MM.1S (cell line): ENCODE data around the gene KCNQ5.

Experiments used
- DNase-seq: peaks from one replicate; pipeline ENCODE4 v3.0.0-alpha.2; 2015
- H2AFZ ChIP-seq: fragments of 300-600 bp; sonication (generic); 2 replicates; pipeline ENCODE4 v1.6.0; 2016; ENCODE audit warnings: antibody characterized with exemption, low read length
- H3F3A ChIP-seq: fragments of 300-600 bp; sonication (generic); 2 replicates; pipeline ENCODE4 v1.6.1; 2016; ENCODE audit warnings: mild to moderate bottlenecking, antibody characterized with exemption, low read length, moderate library complexity, mixed read lengths; ENCODE audit not compliant: insufficient read depth
- H3K27ac ChIP-seq: fragments of 300-600 bp; sonication (generic); 2 replicates; pipeline ENCODE4 v1.5.1; 2016; ENCODE audit warnings: mild to moderate bottlenecking, low read length
- H3K27me3 ChIP-seq: fragments of 300-600 bp; sonication (generic); replicated peaks from 2 replicates; pipeline ENCODE4 v1.6.0; 2016; ENCODE audit warnings: low read length; ENCODE audit not compliant: insufficient read depth
- H3K36me3 ChIP-seq: fragments of 300-600 bp; sonication (generic); replicated peaks from 2 replicates; pipeline ENCODE4 v1.6.1; 2016; ENCODE audit warnings: mild to moderate bottlenecking, low read length, mixed read lengths; ENCODE audit not compliant: insufficient read depth
- H3K4me1 ChIP-seq: fragments of 300-600 bp; sonication (generic); 2 replicates; pipeline ENCODE4 v1.6.1; 2016; ENCODE audit warnings: low read length, mixed read lengths
- H3K4me2 ChIP-seq: fragments of 300-600 bp; sonication (generic); 2 replicates; pipeline ENCODE4 v1.6.0; 2016; ENCODE audit warnings: low read depth, low read length
- H3K4me3 ChIP-seq: fragments of 300-600 bp; sonication (generic); 2 replicates; pipeline ENCODE4 v1.5.1; 2016; ENCODE audit warnings: low read length, mixed read lengths
- H3K79me2 ChIP-seq: fragments of 300-600 bp; sonication (generic); 2 replicates; pipeline ENCODE4 v1.6.1; 2016; ENCODE audit warnings: mixed run types, low read length, mixed read lengths
- H3K9ac ChIP-seq: fragments of 300-600 bp; sonication (generic); 2 replicates; pipeline ENCODE4 v1.6.1; 2016; ENCODE audit warnings: low read length, mixed read lengths
- H3K9me2 ChIP-seq: fragments of 300-600 bp; sonication (generic); replicated peaks from 2 replicates; pipeline ENCODE4 v1.6.1; 2016; ENCODE audit warnings: mild to moderate bottlenecking, low read length, mixed read lengths; ENCODE audit not compliant: insufficient read depth
- H3K9me3 ChIP-seq: fragments of 300-600 bp; sonication (generic); replicated peaks from 2 replicates; pipeline ENCODE4 v1.6.1; 2016; ENCODE audit warnings: mild to moderate bottlenecking, low read length, mixed read lengths; ENCODE audit not compliant: insufficient read depth
- H4K20me1 ChIP-seq: fragments of 300-600 bp; sonication (generic); 2 replicates; pipeline ENCODE4 v1.6.1; 2016; ENCODE audit warnings: mild to moderate bottlenecking, low read length, moderate library complexity, mixed read lengths; ENCODE audit not compliant: insufficient read depth
- EZH2 ChIP-seq: fragments of 300-600 bp; sonication (generic); optimal IDR thresholded peaks from 2 replicates; pipeline ENCODE3; 2017; ENCODE audit warnings: low read depth, mild to moderate bottlenecking, antibody characterized with exemption, low read length, mixed read lengths
- EZH2phosphoT487 ChIP-seq: fragments of 300-600 bp; sonication (generic); IDR thresholded peaks from 2 replicates; pipeline ENCODE4 v1.6.1; 2018; ENCODE audit warnings: antibody characterized with exemption, low read length
- TF ChIP-seq, protein P1 (sequence below): fragments of 300-600 bp; sonication (generic); IDR thresholded peaks from 2 replicates; pipeline ENCODE4 v1.5.1; 2016; ENCODE audit warnings: antibody characterized with exemption, low read length, mixed read lengths

The KCNQ5 gene

DNA sequence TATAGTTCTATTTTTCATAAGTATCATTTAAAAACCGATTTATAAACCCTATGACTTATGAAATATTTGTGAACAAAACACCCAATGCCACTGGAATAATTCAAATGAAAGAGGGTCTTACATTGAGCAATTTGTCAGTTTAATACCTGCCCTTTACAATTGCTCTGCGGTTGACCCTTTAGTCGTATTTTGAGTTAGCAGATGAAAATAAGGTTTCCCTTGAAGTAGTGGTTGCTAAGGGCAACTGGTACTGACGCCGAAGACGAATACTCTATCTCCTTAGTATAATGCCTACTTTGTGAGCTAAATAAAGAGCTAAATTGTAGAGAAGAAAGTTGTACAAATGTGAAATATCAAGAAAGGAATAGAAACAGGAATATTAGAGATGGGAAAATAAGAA is 69.4 kb downstream of the KCNQ5 start:
- no peak for DNase-seq
- no peaks in the 10 kb centered on the region for H4K20me1 ChIP-seq
- H3K9me3 ChIP-seq = no peaks in the 10 kb centered on the region
- peaks cover 41% of the 10 kb centered on the region for H3K79me2 ChIP-seq
- H2AFZ ChIP-seq = no peak overlapping the region
- peaks cover 18% of the 10 kb centered on the region for H3F3A ChIP-seq
- no peaks in the 10 kb centered on the region for H3K9me2 ChIP-seq
- peaks cover 18% of the 10 kb centered on the region for H3K4me1 ChIP-seq
- H3K27me3 ChIP-seq = no peaks in the 10 kb centered on the region
- TF ChIP-seq EZH2phosphoT487 (no peak), EZH2 (no peak)
- H3K4me2 ChIP-seq = no peak overlapping the region
- no peak overlapping the region for H3K4me3 ChIP-seq
- H3K36me3 ChIP-seq = no peaks in the 10 kb centered on the region
- H3K27ac ChIP-seq = no peak overlapping the region
- H3K9ac ChIP-seq = no peak overlapping the region

GRCh38 chr6:72696055-72696454 is 74.2 kb downstream of the KCNQ5 start:
- Histone ChIP-seq H3K27ac (no peak overlapping the region), H3K36me3 (no peaks in the 10 kb centered on the region), H3K79me2 (peaks cover 17% of the 10 kb centered on the region)

GRCh38 chr6:72699159-72699558 is 77.3 kb downstream of the KCNQ5 start:
- TF ChIP-seq EZH2 (no peak), EZH2phosphoT487 (no peak)
- TF ChIP-seq, protein P1, sequence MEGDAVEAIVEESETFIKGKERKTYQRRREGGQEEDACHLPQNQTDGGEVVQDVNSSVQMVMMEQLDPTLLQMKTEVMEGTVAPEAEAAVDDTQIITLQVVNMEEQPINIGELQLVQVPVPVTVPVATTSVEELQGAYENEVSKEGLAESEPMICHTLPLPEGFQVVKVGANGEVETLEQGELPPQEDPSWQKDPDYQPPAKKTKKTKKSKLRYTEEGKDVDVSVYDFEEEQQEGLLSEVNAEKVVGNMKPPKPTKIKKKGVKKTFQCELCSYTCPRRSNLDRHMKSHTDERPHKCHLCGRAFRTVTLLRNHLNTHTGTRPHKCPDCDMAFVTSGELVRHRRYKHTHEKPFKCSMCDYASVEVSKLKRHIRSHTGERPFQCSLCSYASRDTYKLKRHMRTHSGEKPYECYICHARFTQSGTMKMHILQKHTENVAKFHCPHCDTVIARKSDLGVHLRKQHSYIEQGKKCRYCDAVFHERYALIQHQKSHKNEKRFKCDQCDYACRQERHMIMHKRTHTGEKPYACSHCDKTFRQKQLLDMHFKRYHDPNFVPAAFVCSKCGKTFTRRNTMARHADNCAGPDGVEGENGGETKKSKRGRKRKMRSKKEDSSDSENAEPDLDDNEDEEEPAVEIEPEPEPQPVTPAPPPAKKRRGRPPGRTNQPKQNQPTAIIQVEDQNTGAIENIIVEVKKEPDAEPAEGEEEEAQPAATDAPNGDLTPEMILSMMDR = no peak
- H3K27me3 ChIP-seq = no peaks in the 10 kb centered on the region
- no peaks in the 10 kb centered on the region for H3F3A ChIP-seq
- H2AFZ ChIP-seq = no peak overlapping the region
- no peak overlapping the region for H3K27ac ChIP-seq
- no peak overlapping the region for H3K4me3 ChIP-seq
- H3K9me3 ChIP-seq = no peaks in the 10 kb centered on the region
- H3K4me1 ChIP-seq = no peaks in the 10 kb centered on the region
- no peak for DNase-seq
- no peaks in the 10 kb centered on the region for H3K36me3 ChIP-seq
- H3K9me2 ChIP-seq = no peaks in the 10 kb centered on the region
- H4K20me1 ChIP-seq = no peaks in the 10 kb centered on the region
- H3K79me2 ChIP-seq = no peaks in the 10 kb centered on the region
- no peak overlapping the region for H3K4me2 ChIP-seq
- H3K9ac ChIP-seq = no peak overlapping the region

More at GRCh38 chr6:72696055-72696454, 74.2 kb downstream of the KCNQ5 start:
- peaks cover 1% of the 10 kb centered on the region for H3K4me1 ChIP-seq
- H3F3A ChIP-seq = no peaks in the 10 kb centered on the region
- H3K4me3 ChIP-seq = no peak overlapping the region
- H3K4me2 ChIP-seq = no peak overlapping the region
- H3K9me2 ChIP-seq = no peaks in the 10 kb centered on the region
- H3K27me3 ChIP-seq = no peaks in the 10 kb centered on the region
- H2AFZ ChIP-seq = no peak overlapping the region
- no peaks in the 10 kb centered on the region for H3K9me3 ChIP-seq
- no peak for DNase-seq
- TF ChIP-seq EZH2phosphoT487 (no peak), EZH2 (no peak)
- TF ChIP-seq, protein P1 = no peak
- H3K9ac ChIP-seq = no peak overlapping the region
- no peaks in the 10 kb centered on the region for H4K20me1 ChIP-seq

DNA sequence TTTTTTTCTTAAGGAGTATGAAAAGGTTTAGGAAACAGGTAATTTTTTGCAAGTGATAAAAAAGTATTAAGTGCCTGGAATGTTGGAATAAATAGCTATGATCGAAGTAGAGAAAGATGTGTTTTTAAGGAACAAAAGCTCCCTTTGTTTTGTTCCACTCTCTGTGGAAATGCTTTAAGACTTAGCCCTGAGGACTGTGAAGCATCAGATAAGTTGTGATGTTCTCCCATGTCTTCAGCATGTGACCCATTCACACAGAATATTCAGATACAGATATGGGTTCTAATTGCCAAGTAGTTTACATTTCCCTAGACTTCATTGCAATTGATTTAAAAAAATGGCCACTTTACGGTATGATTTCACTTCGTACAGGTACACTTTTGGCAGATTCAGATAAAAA is 80.6 kb downstream of the KCNQ5 start:
- Histone ChIP-seq H3F3A (no peaks in the 10 kb centered on the region), H3K4me2 (no peak overlapping the region), H3K79me2 (no peaks in the 10 kb centered on the region), H3K36me3 (no peaks in the 10 kb centered on the region), H4K20me1 (no peaks in the 10 kb centered on the region), H3K27ac (no peak overlapping the region), H3K9me2 (no peaks in the 10 kb centered on the region), H2AFZ (no peak overlapping the region), H3K27me3 (no peaks in the 10 kb centered on the region), H3K9ac (no peak overlapping the region), H3K4me1 (no peaks in the 10 kb centered on the region), H3K9me3 (no peaks in the 10 kb centered on the region), H3K4me3 (no peak overlapping the region)
- no peak for DNase-seq
- TF ChIP-seq, protein P1 = no peak
- TF ChIP-seq EZH2 (no peak), EZH2phosphoT487 (no peak)
